ENCODE results near the gene CPVL. TPM values are rescaled to one million over a fixed set of nuclear protein-coding genes. Genes with fewer than 3 reads are reported as not detected.

The CPVL gene
- total RNA-seq, 1 experiment from 2014 or later = 10.3 TPM

DNA sequence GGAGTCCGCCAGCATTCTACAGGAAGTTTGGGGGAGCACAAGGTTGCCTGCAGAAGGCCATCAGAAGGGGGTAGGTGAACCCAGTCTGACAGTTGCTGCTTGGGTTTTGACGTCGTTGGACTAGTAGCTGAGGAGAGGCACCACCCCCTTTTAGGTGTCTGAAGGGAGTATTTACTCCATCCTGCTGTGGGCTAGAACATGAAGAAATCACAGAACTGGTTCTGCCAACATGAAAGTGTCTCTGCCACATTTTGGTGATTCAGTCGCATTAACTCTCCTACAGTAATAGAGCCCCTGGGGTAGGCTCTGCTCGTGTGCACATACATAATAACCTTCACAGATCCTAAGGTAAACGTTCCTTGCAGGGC, 187.4 kb downstream of the CPVL start (continued):
- TF ChIP-seq, protein P1, sequence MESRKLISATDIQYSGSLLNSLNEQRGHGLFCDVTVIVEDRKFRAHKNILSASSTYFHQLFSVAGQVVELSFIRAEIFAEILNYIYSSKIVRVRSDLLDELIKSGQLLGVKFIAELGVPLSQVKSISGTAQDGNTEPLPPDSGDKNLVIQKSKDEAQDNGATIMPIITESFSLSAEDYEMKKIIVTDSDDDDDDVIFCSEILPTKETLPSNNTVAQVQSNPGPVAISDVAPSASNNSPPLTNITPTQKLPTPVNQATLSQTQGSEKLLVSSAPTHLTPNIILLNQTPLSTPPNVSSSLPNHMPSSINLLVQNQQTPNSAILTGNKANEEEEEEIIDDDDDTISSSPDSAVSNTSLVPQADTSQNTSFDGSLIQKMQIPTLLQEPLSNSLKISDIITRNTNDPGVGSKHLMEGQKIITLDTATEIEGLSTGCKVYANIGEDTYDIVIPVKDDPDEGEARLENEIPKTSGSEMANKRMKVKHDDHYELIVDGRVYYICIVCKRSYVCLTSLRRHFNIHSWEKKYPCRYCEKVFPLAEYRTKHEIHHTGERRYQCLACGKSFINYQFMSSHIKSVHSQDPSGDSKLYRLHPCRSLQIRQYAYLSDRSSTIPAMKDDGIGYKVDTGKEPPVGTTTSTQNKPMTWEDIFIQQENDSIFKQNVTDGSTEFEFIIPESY (IDR thresholded peaks at IDR 0.05; ENCODE audit: extremely low read depth, insufficient replicate concordance, low read length) = no peak
- TF ChIP-seq POLR2AphosphoS5 (IDR thresholded peaks at IDR 0.05; ENCODE audit: low read depth, low read length) (no peak), RAD21 (IDR thresholded peaks at IDR 0.05; ENCODE audit: low read depth) (no peak), SP1 (IDR thresholded peaks at IDR 0.05; ENCODE audit: low read depth) (no peak), YY1 (IDR thresholded peaks at IDR 0.05; ENCODE audit: extremely low read depth, insufficient replicate concordance, low read depth, low read length) (no peak)

DNA sequence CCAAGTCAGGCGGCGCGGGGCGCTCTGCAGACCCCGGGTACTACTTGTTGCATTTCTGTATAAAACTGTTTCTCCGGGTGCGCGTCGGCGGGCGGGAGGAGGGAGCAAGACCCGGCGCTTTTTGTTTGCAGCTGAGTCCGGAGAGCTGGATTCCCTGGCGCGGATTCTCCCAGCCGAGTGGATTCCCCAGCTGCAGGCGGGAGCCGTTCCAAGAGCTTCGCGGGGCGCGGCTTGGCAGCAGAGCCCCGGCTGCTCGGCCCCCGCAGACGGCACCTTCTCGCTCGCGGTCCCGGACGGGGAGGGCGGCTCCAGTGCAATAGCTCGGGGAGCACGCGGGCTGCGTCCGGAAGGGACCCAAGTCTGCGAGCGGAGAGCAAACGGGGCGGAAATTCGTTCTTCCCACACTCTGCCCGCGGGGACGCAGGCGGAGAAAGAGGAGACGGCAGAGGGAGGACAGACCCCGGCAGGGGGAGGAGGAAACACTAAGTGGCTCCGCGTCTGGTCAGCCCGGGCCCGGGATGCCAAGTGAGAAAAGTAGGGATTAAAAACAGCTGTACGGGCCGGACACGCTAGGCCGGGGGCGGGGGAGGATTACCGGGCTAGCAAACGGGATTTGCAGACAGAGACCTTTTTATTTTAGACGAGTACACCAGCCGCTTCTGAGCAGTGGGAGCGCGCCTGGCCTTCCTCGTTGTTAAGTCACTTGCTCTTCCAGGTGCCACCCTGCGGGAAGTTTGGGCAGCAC, 187.9 kb downstream of the CPVL start, which contains the start of gene TRIL:
Gene TRIL, minus strand, starts transcription at position 96 of the 745 bp plus-strand sequence. CDS start 284 bp downstream, outside the sequence.
- ChIA-PET CTCF (no interaction called here), POLR2A (no interaction called here), RAD21 (ENCODE audit: low non-redundant PET in 1 of 2, low total read pairs in 2 of 2, uncharacterized antibody in 2 of 2, unreplicated experiment in 2 of 2) (no interaction called here)
- H3K4me3 ChIP-seq (replicated peaks in 1 of 2; ENCODE audit: low read depth in 1 of 2, low read length in 2 of 2) = no peak within 1 kb of the TSS
- H3K27me3 ChIP-seq (ENCODE audit: insufficient read depth, low read length) = no peaks in the 10 kb centered on the region; the same call in 1 of the 2 replicates
- TF ChIP-seq, protein P2, sequence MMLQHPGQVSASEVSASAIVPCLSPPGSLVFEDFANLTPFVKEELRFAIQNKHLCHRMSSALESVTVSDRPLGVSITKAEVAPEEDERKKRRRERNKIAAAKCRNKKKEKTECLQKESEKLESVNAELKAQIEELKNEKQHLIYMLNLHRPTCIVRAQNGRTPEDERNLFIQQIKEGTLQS (IDR thresholded peaks at IDR 0.05) = no peak
- no peak for TF ChIP-seq YY1 (IDR thresholded peaks at IDR 0.05; ENCODE audit: extremely low read depth, insufficient replicate concordance, low read depth, low read length)
- no peak for TF ChIP-seq POLR2A (IDR thresholded peaks at IDR 0.05; ENCODE audit: borderline replicate concordance, extremely low read depth, insufficient read depth, insufficient read length)
- TF ChIP-seq CBX3 (IDR thresholded peaks at IDR 0.05; ENCODE audit: low read depth) = no peak
- TF ChIP-seq RAD21 (IDR thresholded peaks at IDR 0.05; ENCODE audit: low read depth) = no peak
- TF ChIP-seq FOSL1 (IDR thresholded peaks at IDR 0.05; ENCODE audit: low read depth) = no peak
- no peak for TF ChIP-seq CEBPB (IDR thresholded peaks at IDR 0.05; ENCODE audit: low read depth)
- TF ChIP-seq SRF (IDR thresholded peaks at IDR 0.05; ENCODE audit: low read depth) = no peak
- no peak for TF ChIP-seq JUND (IDR thresholded peaks at IDR 0.05)
- TF ChIP-seq, protein P3, sequence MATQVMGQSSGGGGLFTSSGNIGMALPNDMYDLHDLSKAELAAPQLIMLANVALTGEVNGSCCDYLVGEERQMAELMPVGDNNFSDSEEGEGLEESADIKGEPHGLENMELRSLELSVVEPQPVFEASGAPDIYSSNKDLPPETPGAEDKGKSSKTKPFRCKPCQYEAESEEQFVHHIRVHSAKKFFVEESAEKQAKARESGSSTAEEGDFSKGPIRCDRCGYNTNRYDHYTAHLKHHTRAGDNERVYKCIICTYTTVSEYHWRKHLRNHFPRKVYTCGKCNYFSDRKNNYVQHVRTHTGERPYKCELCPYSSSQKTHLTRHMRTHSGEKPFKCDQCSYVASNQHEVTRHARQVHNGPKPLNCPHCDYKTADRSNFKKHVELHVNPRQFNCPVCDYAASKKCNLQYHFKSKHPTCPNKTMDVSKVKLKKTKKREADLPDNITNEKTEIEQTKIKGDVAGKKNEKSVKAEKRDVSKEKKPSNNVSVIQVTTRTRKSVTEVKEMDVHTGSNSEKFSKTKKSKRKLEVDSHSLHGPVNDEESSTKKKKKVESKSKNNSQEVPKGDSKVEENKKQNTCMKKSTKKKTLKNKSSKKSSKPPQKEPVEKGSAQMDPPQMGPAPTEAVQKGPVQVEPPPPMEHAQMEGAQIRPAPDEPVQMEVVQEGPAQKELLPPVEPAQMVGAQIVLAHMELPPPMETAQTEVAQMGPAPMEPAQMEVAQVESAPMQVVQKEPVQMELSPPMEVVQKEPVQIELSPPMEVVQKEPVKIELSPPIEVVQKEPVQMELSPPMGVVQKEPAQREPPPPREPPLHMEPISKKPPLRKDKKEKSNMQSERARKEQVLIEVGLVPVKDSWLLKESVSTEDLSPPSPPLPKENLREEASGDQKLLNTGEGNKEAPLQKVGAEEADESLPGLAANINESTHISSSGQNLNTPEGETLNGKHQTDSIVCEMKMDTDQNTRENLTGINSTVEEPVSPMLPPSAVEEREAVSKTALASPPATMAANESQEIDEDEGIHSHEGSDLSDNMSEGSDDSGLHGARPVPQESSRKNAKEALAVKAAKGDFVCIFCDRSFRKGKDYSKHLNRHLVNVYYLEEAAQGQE (IDR thresholded peaks at IDR 0.05; ENCODE audit: low read depth) = no peak
- no peak for TF ChIP-seq ZNF274 (IDR thresholded peaks at IDR 0.05; ENCODE audit: low read depth, low read length)
- TF ChIP-seq ELF1 (IDR thresholded peaks at IDR 0.05; ENCODE audit: borderline replicate concordance, low read depth) = no peak
- TF ChIP-seq, protein P1 (IDR thresholded peaks at IDR 0.05; ENCODE audit: extremely low read depth, insufficient replicate concordance, low read length) = no peak
- H3K4me2 ChIP-seq (ENCODE audit: low read length) = no peak within 1 kb of the TSS
- H3K9ac ChIP-seq (ENCODE audit: low read length) = no peak within 1 kb of the TSS
- no peak for DNase-seq (ENCODE audit: low read depth, low spot score)
- H3K9me3 ChIP-seq (ENCODE audit: control insufficient read depth in 1 of 2, insufficient read depth in 1 of 2, low read depth in 1 of 2, low read length in 2 of 2) = no peaks in the 10 kb centered on the region
- H2AFZ ChIP-seq (ENCODE audit: low read depth, low read length, poor library complexity, severe bottlenecking) = no peak within 1 kb of the TSS
- H3K4me1 ChIP-seq (ENCODE audit: control insufficient read depth in 1 of 2, insufficient read depth in 2 of 2, low read length in 2 of 2) = no peaks in the 10 kb centered on the region
- ATAC-seq = no peak
- intact Hi-C loops (cut with micrococcal nuclease) = no loop called here
- H4K20me1 ChIP-seq (ENCODE audit: insufficient read depth) = no peaks in the 10 kb centered on the region
- H3K9me2 ChIP-seq (ENCODE audit: insufficient read depth) = no peaks in the 10 kb centered on the region
- no TSS peak for BruUV-seq (replicated peaks)
- no peak within 1 kb of the TSS for H3K27ac ChIP-seq (ENCODE audit: low read depth, low read length)
- no peaks in the 10 kb centered on the region for H3K36me3 ChIP-seq (ENCODE audit: control insufficient read depth in 1 of 2, insufficient read depth in 2 of 2, low read length in 2 of 2)
- no peaks in the 10 kb centered on the region for H3K79me2 ChIP-seq (ENCODE audit: insufficient read depth, low read length)
